T-cell (primary cell): ENCODE data around the gene MESP2. TPM values are rescaled to one million over a fixed set of nuclear protein-coding genes. Genes with fewer than 3 reads are reported as not detected.

Source experiments
- ATAC-seq, 4 experiments: fragments of 200-7000 bp in 3 of 4; fragments of 150-1000 bp in 1 of 4; cut with Tn5 transposase; replicated peaks in 1 of 4; 1 replicate in 3 of 4; 2 replicates in 1 of 4; pipeline ENCODE4 v1.10.0; 2021; ENCODE audit warnings: moderate library complexity in 3 of 4, mild to moderate bottlenecking in 2 of 4, moderate number of reproducible peaks in 1 of 4
- CTCF ChIA-PET, 2 donors: fragments of 300-600 bp; sonication (Branson Sonifier 250); formaldehyde crosslinking; loops; one replicate each; lab custom pipeline; 2022; ENCODE audit warnings: antibody characterized with exemption in 2 of 2; lab: Charles Lee
- POLR2A ChIA-PET, 2 donors: fragments of 300-600 bp; sonication (Branson Sonifier 250); formaldehyde crosslinking; loops; one replicate each; lab custom pipeline; 2022; ENCODE audit warnings: antibody characterized with exemption in 2 of 2; lab: Charles Lee
- DNase-seq, 35 experiments: peaks; one replicate each; pipeline versions ENCODE4 v3.0.0 to v3.0.0-alpha.2; 2013 to 2023
- H3K27ac ChIP-seq: one replicate; pipeline ENCODE4 v1.5.1; 2013; ENCODE audit warnings: low read length
- H3K27me3 ChIP-seq, 2 experiments: replicated peaks in 1 of 2; 1 replicate in 1 of 2; 2 replicates in 1 of 2; pipeline versions ENCODE4 v1.6.1 to v1.7.0; 2013; ENCODE audit warnings: low read length in 1 of 2, mixed read lengths in 1 of 2; ENCODE audit not compliant: control insufficient read depth in 2 of 2, insufficient read depth in 2 of 2; ENCODE audit errors: extremely low read depth in 1 of 2
- H3K36me3 ChIP-seq, 2 donors: 1 replicate in 1 of 2; 2 replicates in 1 of 2; pipeline versions ENCODE4 v1.6.1 to v1.7.0; 2013; ENCODE audit warnings: low read length in 1 of 2; ENCODE audit not compliant: control insufficient read depth in 2 of 2, insufficient read depth in 1 of 2; ENCODE audit errors: extremely low read depth in 1 of 2
- H3K4me1 ChIP-seq, 2 experiments: 1 replicate in 1 of 2; 2 replicates in 1 of 2; pipeline versions ENCODE4 v1.6.1 to v1.7.0; 2013; ENCODE audit warnings: low read length in 2 of 2, mixed read lengths in 1 of 2; ENCODE audit not compliant: insufficient read depth in 2 of 2, control insufficient read depth in 1 of 2; ENCODE audit errors: extremely low read depth in 1 of 2
- H3K4me3 ChIP-seq, 2 donors: 1 replicate in 1 of 2; 2 replicates in 1 of 2; pipeline versions ENCODE4 v1.5.1 to v1.7.0; 2013; ENCODE audit warnings: mild to moderate bottlenecking in 2 of 2, low read length in 1 of 2, moderate library complexity in 1 of 2; ENCODE audit not compliant: control insufficient read depth in 1 of 2; ENCODE audit errors: extremely low read depth in 1 of 2
- H3K9me3 ChIP-seq: 2 replicates; pipeline ENCODE4 v1.7.0; 2013
- H3K27ac Mint-ChIP-seq, 2 donors: one replicate each; pipeline ENCODE4 v1.8.0; 2020 to 2021; ENCODE audit warnings: mild to moderate bottlenecking in 2 of 2, mixed read lengths in 2 of 2
- H3K27me3 Mint-ChIP-seq, 2 donors: one replicate each; pipeline ENCODE4 v1.8.0; 2021 to 2022; ENCODE audit warnings: mixed read lengths in 2 of 2
- H3K36me3 Mint-ChIP-seq: one replicate; pipeline ENCODE4 v1.8.0; 2021; ENCODE audit warnings: mixed read lengths
- H3K4me1 Mint-ChIP-seq, 3 donors: one replicate each; pipeline ENCODE4 v1.8.0; 2020 to 2022; ENCODE audit warnings: mixed read lengths in 3 of 3, mild to moderate bottlenecking in 1 of 3
- H3K4me3 Mint-ChIP-seq, 3 donors: one replicate each; pipeline ENCODE4 v1.8.0; 2020 to 2022; ENCODE audit warnings: mild to moderate bottlenecking in 3 of 3, mixed read lengths in 3 of 3, moderate library complexity in 3 of 3
- H3K9me3 Mint-ChIP-seq, 3 donors: one replicate each; pipeline ENCODE4 v1.8.0; 2020 to 2022; ENCODE audit warnings: mixed read lengths in 3 of 3
- WGBS: methylation state at CpG from one replicate; pipeline ENCODE4 v1.1.5; 2013; ENCODE audit warnings: missing lambda C conversion rate; ENCODE audit not compliant: insufficient coverage; 5-methylcytosine and 5-hydroxymethylcytosine counted together
- total RNA-seq, 35 experiments: library from RNA in 6 of 35; stranded (reverse) in 6 of 35; fragments of 120-200 nt in 1 of 35; gene quantifications; one replicate each; pipeline versions ENCODE4 v1.2.1 to v1.2.4 and lab custom pipeline; 2013 to 2026

The MESP2 gene
- total RNA-seq, 5 donors from 2014 or later (not counting 1 experiment from before 2014, with no cell fraction given) = not detected

DNA sequence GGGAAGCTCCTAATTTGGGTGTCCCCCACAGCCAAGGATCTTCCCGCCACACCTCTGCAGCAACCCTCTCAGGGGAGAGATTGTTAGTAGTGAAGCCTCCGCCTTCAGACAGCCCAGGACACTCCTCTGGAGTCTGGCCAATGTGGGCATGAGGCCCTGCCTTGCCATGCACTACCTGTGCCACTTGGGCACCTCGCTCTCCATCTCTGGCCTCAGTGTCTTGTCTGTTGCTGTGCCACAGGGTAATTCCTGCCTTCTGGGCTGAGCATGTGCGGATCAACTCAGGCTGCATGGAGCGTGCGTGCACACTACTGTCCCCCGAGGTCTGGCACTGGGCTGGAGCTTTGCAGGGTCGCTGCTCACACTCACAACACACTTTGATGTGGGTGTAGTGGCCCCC, 17.2 kb upstream of the MESP2 start:
- H3K4me3 Mint-ChIP-seq = no peak overlapping the region
- ATAC-seq = no peak
- peaks cover 0 to 41% of the 10 kb centered on the region in 2 experiments for H3K27me3 ChIP-seq
- no peak for DNase-seq
- H3K27ac ChIP-seq = no peak overlapping the region
- no peaks in the 10 kb centered on the region for H3K4me1 Mint-ChIP-seq
- H3K36me3 ChIP-seq = no peaks in the 10 kb centered on the region
- CTCF ChIA-PET = no interaction called here
- no peak overlapping the region for H3K4me3 ChIP-seq
- no peak overlapping the region for H3K27ac Mint-ChIP-seq
- H3K9me3 ChIP-seq = no peaks in the 10 kb centered on the region
- peaks cover 18 to 20% of the 10 kb centered on the region in 2 donors for H3K27me3 Mint-ChIP-seq
- 56% methylated on average over 4 of the region's 8 CpGs for WGBS
- peaks cover 0 to 5% of the 10 kb centered on the region in 2 experiments for H3K4me1 ChIP-seq
- H3K9me3 Mint-ChIP-seq = no peaks in the 10 kb centered on the region
- H3K36me3 Mint-ChIP-seq = no peaks in the 10 kb centered on the region
- POLR2A ChIA-PET = no interaction called here

GRCh38 chr15:89759835-89760234, 16.3 kb upstream of the MESP2 start:
- peaks cover 15 to 16% of the 10 kb centered on the region in 2 donors for H3K27me3 Mint-ChIP-seq
- POLR2A ChIA-PET = no interaction called here
- no peaks in the 10 kb centered on the region for H3K36me3 ChIP-seq
- no peaks in the 10 kb centered on the region for H3K9me3 Mint-ChIP-seq
- H3K4me1 ChIP-seq = peaks cover 0 to 5% of the 10 kb centered on the region in 2 experiments
- ATAC-seq (no peak), DNase-seq (no peak)
- WGBS = no CpG with 5 or more reads among the region's 3 CpGs
- no peaks in the 10 kb centered on the region for H3K36me3 Mint-ChIP-seq
- CTCF ChIA-PET = interaction anchor here in 1 of 2 donors (2.2 kb wide), 1 partner anchor 115 kb away, joined by 19 read pairs; no protein-coding TSS in a partner anchor
- H3K4me1 Mint-ChIP-seq = no peaks in the 10 kb centered on the region
- H3K4me3 Mint-ChIP-seq = no peak overlapping the region
- peaks cover 0 to 41% of the 10 kb centered on the region in 2 experiments for H3K27me3 ChIP-seq
- H3K4me3 ChIP-seq = no peak overlapping the region
- H3K27ac ChIP-seq = no peak overlapping the region
- H3K9me3 ChIP-seq = no peaks in the 10 kb centered on the region
- H3K27ac Mint-ChIP-seq = no peak overlapping the region

DNA sequence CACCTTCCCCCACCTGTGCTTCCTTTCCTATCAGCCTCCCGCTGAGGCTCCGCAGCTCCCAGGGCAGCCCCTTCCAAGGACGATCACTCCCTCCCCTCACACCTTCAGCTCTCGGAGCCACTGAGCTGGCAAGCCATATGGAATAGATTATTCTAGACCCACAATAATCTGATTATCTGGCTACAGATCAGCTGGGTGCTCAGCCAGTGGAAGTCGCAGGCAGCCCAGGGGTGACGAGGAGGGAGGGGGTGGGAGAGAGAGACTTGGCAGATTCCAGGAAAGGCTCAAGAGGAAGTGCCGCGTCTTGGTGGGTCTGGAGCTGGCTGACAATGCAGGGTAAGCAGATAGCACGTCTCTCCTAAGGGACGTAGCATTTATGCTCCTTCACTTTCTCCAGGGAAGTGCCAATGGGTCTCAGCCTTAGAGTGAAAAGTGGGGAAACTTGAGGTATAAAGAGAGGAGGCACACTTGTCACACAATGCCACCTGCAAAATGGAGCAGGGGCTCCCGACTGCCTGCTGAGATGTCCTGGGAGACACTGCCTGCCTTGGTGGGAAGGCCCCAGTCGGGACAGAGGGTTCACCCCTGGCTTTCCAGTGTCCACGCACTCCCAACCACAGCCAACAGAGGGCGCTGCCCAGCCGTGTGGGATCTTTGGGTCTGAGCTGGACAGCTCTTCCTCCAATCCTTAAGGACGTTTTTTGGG, 15.7 kb upstream of the MESP2 start:
- Mint-ChIP-seq H3K4me1 (no peaks in the 10 kb centered on the region), H3K27me3 (peaks cover 14% of the 10 kb centered on the region in 2 donors), H3K36me3 (no peaks in the 10 kb centered on the region), H3K27ac (no peak overlapping the region), H3K9me3 (no peaks in the 10 kb centered on the region), H3K4me3 (no peak overlapping the region)
- 50% methylated on average over 8 of the region's 16 CpGs for WGBS
- POLR2A ChIA-PET = no interaction called here
- H3K36me3 ChIP-seq = no peaks in the 10 kb centered on the region
- H3K9me3 ChIP-seq = no peaks in the 10 kb centered on the region
- ATAC-seq = peak; percentile 67 to 79 (median 72)
- no peak overlapping the region for H3K27ac ChIP-seq
- no peak overlapping the region for H3K4me3 ChIP-seq
- DNase-seq = peak in 31 of 35 experiments; percentile 19 to 74 (median 48)
- peaks cover 0 to 41% of the 10 kb centered on the region in 2 experiments for H3K27me3 ChIP-seq
- CTCF ChIA-PET = interaction anchor here in 1 of 2 donors (0.9 to 2.2 kb wide), 6 partner anchors 21 to 326 kb away, joined by 3 to 19 read pairs (median 4); no protein-coding TSS in a partner anchor
- H3K4me1 ChIP-seq = peaks cover 0 to 5% of the 10 kb centered on the region in 2 experiments

- no peaks in the 10 kb centered on the region for H3K9me3 Mint-ChIP-seq
- ChIA-PET CTCF (interaction anchor here (0.7 to 2.2 kb wide), 8 partner anchors 21 to 326 kb away, joined by 3 to 19 read pairs (median 4); no protein-coding TSS in a partner anchor), POLR2A (no interaction called here)
- Histone ChIP-seq H3K4me1 (peaks cover 0 to 5% of the 10 kb centered on the region in 2 experiments), H3K36me3 (no peaks in the 10 kb centered on the region), H3K27ac (no peak overlapping the region), H3K4me3 (no peak overlapping the region), H3K9me3 (no peaks in the 10 kb centered on the region), H3K27me3 (peaks cover 0 to 36% of the 10 kb centered on the region in 2 experiments)
- H3K36me3 Mint-ChIP-seq = no peaks in the 10 kb centered on the region
- no peaks in the 10 kb centered on the region for H3K4me1 Mint-ChIP-seq
- 61% methylated on average over 14 of the region's 18 CpGs for WGBS
- ATAC-seq = no peak
- no peak for DNase-seq
- peaks cover 8% of the 10 kb centered on the region in 2 donors for H3K27me3 Mint-ChIP-seq
- H3K4me3 Mint-ChIP-seq = no peak overlapping the region
- no peak overlapping the region for H3K27ac Mint-ChIP-seq
Measured at GRCh38 chr15:89761009-89761831, 14.9 kb upstream of the MESP2 start.

DNA sequence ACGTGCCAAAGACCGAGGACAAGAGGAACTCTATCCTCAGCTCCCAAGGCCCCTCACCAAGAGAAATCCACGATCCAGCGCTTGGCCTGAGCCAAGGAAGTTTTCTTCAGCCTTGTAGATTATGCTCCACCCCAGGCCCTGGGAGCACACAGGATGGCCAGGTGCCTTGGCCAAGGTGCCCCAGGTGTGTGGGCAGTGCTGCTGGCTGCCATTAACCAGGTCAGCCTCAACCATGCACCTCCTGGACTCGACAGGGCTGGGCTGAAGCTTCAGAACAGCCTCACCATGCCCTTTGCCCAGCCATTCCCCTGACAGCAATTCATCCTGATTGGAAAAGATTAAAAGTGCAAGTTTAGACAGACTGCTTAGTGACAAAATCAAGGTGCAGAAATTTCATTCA, 14.2 kb upstream of the MESP2 start:
- no peak for DNase-seq
- H3K9me3 Mint-ChIP-seq = no peaks in the 10 kb centered on the region
- Histone ChIP-seq H3K9me3 (no peaks in the 10 kb centered on the region), H3K36me3 (no peaks in the 10 kb centered on the region), H3K27ac (no peak overlapping the region), H3K27me3 (peaks cover 0 to 35% of the 10 kb centered on the region in 2 experiments), H3K4me3 (no peak overlapping the region), H3K4me1 (peaks cover 0 to 5% of the 10 kb centered on the region in 2 experiments)
- WGBS = 83% methylated on average over 4 of the region's 5 CpGs
- no peaks in the 10 kb centered on the region for H3K4me1 Mint-ChIP-seq
- peaks cover 7 to 8% of the 10 kb centered on the region in 2 donors for H3K27me3 Mint-ChIP-seq
- no peaks in the 10 kb centered on the region for H3K36me3 Mint-ChIP-seq
- POLR2A ChIA-PET = no interaction called here
- H3K27ac Mint-ChIP-seq = no peak overlapping the region
- CTCF ChIA-PET = interaction anchor here in 1 of 2 donors (0.8 to 2.2 kb wide), 3 partner anchors 113 to 299 kb away, joined by 3 to 19 read pairs (median 4); no protein-coding TSS in a partner anchor
- H3K4me3 Mint-ChIP-seq = no peak overlapping the region
- no peak for ATAC-seq

DNA sequence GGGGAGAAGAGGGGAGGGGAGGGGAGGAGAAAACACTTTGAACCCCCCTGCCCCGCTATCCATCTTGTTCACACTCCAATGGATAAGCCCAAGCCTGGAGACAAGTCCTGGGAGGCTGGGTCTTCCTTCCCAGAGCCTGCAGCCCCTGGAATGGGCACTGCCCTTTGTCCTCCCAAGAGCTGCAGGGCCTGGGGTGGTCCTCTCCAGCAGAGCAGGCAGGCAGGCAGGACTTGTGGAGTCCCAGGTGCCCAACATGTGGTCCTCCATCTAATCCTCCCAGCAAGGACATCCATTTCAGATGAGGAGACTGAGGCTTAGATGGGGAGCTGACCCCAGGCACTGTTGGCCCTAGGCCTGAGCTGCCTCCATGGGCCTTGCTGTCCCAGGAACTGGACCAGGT, 10.4 kb upstream of the MESP2 start:
- H3K4me1 Mint-ChIP-seq = no peaks in the 10 kb centered on the region
- ChIA-PET POLR2A (interaction anchor here in 1 of 2 donors (0.6 kb wide), 2 partner anchors 388 to 647 kb away, joined by 8 read pairs; no protein-coding TSS in a partner anchor), CTCF (no interaction called here)
- peaks cover 0 to 1% of the 10 kb centered on the region in 2 donors for H3K27me3 Mint-ChIP-seq
- H3K9me3 Mint-ChIP-seq = no peaks in the 10 kb centered on the region
- Histone ChIP-seq H3K4me3 (no peak overlapping the region), H3K9me3 (no peaks in the 10 kb centered on the region), H3K27ac (no peak overlapping the region), H3K27me3 (peaks cover 0 to 10% of the 10 kb centered on the region in 2 experiments), H3K36me3 (no peaks in the 10 kb centered on the region), H3K4me1 (peaks cover 0 to under 1% of the 10 kb centered on the region in 2 experiments)
- WGBS = no CpG with 5 or more reads among the region's 1 CpG
- H3K4me3 Mint-ChIP-seq = no peak overlapping the region
- no peak overlapping the region for H3K27ac Mint-ChIP-seq
- ATAC-seq (no peak), DNase-seq (no peak)
- H3K36me3 Mint-ChIP-seq = no peaks in the 10 kb centered on the region
